ENCODE data around the gene LRCH1. TPM values are rescaled to one million over a fixed set of nuclear protein-coding genes. Genes with fewer than 3 reads are reported as not detected.

The LRCH1 gene
- total RNA-seq, 1 experiment from 2014 or later: 11.8 TPM

DNA sequence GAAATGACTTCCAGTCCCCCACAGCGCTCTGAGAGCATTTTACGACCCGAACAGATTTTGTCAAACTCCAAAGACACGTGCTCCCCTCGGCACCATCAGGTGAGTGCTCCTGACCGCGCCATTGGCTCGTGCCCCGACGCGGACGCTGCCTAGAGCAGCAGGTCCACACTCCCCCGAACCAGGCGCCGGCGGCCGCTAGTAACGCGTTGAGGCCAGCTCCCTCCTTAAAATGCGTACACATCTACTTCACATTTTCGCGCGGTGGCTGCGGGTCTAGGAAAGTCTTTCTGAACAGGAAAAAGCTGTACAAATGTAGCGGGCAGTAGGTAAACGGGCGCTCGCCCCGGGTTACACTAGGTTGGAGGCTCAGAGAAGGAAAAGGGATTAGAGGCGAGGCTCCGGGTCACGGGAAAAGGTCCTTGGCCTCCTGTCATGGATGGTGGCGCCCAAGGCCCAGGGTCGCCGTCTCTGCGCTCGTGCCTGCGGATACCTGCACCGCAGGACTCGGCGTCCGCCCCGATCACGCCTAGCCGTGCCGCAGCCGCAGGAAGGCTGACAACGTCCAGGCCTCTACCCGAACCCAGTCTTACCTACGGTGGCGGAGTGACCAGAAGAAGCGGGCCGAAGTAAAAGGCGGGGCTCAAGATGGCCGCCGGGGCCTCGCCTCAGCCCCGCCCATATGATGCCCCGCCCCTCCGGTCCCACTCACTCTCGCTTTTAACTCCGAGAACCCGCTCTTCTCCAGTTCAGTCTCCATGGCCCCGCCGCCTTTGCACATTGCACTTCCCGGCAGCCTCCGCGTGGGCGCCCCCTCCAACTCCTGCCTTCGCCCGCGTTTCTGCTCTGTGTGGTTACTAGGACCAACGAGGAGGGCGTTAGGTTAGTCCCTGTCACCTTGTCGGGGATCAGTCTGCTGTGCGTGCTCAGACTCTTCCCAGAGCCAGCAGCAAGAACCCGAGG lies 243.8 kb downstream of the LRCH1 start, which contains the start of gene ESD (continued):
- TF ChIP-seq NR1H2 (CRISPR knock-in tag; IDR thresholded peaks at IDR 0.05) (0 out of 2 replicates have a peak, but pooled peaks have one; percentile 16), ZNF396 (CRISPR knock-in tag; IDR thresholded peaks at IDR 0.05; ENCODE audit: borderline replicate concordance) (no peak), ATF1 (CRISPR knock-in tag; IDR thresholded peaks at IDR 0.05) (0 out of 2 replicates have a peak, but pooled peaks have one; percentile 27), RELA (CRISPR knock-in tag; IDR thresholded peaks at IDR 0.05; ENCODE audit: borderline replicate concordance) (peak; percentile 78; the same call in 1 of the 2 replicates), KAT7 (CRISPR knock-in tag; IDR thresholded peaks at IDR 0.05; ENCODE audit: borderline replicate concordance) (0 out of 2 replicates have a peak, but pooled peaks have one; percentile 52), SMAD3 (CRISPR knock-in tag; IDR thresholded peaks at IDR 0.05; ENCODE audit: borderline replicate concordance) (peak; percentile 92), TEAD1 (CRISPR knock-in tag; IDR thresholded peaks at IDR 0.05) (peak; percentile 89), CREM (CRISPR knock-in tag; IDR thresholded peaks at IDR 0.05) (peak; percentile 34; the same call in 1 of the 2 replicates), SMAD4 (CRISPR knock-in tag; IDR thresholded peaks at IDR 0.05) (0 out of 2 replicates have a peak, but pooled peaks have one; percentile 29), NFE2L1 (CRISPR knock-in tag; IDR thresholded peaks at IDR 0.05) (peak; percentile 77; the same call in 1 of the 2 replicates), TEAD4 (CRISPR knock-in tag; IDR thresholded peaks at IDR 0.05) (peak; percentile 32; the same call in 1 of the 2 replicates), HMGA2 (CRISPR knock-in tag; IDR thresholded peaks at IDR 0.05) (0 out of 2 replicates have a peak, but pooled peaks have one; percentile 4), ZNF232 (CRISPR knock-in tag; IDR thresholded peaks at IDR 0.05) (peak; percentile 68; the same call in 1 of the 2 replicates)
- TF ChIP-seq, protein P1, sequence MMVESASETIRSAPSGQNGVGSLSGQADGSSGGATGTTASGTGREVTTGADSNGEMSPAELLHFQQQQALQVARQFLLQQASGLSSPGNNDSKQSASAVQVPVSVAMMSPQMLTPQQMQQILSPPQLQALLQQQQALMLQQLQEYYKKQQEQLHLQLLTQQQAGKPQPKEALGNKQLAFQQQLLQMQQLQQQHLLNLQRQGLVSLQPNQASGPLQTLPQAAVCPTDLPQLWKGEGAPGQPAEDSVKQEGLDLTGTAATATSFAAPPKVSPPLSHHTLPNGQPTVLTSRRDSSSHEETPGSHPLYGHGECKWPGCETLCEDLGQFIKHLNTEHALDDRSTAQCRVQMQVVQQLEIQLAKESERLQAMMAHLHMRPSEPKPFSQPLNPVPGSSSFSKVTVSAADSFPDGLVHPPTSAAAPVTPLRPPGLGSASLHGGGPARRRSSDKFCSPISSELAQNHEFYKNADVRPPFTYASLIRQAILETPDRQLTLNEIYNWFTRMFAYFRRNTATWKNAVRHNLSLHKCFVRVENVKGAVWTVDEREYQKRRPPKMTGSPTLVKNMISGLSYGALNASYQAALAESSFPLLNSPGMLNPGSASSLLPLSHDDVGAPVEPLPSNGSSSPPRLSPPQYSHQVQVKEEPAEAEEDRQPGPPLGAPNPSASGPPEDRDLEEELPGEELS (CRISPR knock-in tag; IDR thresholded peaks at IDR 0.05): peak; percentile 76
- TF ChIP-seq, protein P2, sequence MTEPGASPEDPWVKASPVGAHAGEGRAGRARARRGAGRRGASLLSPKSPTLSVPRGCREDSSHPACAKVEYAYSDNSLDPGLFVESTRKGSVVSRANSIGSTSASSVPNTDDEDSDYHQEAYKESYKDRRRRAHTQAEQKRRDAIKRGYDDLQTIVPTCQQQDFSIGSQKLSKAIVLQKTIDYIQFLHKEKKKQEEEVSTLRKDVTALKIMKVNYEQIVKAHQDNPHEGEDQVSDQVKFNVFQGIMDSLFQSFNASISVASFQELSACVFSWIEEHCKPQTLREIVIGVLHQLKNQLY (CRISPR knock-in tag; IDR thresholded peaks at IDR 0.05): no peak
- TF ChIP-seq, protein P3, sequence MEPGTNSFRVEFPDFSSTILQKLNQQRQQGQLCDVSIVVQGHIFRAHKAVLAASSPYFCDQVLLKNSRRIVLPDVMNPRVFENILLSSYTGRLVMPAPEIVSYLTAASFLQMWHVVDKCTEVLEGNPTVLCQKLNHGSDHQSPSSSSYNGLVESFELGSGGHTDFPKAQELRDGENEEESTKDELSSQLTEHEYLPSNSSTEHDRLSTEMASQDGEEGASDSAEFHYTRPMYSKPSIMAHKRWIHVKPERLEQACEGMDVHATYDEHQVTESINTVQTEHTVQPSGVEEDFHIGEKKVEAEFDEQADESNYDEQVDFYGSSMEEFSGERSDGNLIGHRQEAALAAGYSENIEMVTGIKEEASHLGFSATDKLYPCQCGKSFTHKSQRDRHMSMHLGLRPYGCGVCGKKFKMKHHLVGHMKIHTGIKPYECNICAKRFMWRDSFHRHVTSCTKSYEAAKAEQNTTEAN (CRISPR knock-in tag; IDR thresholded peaks at IDR 0.05): 0 out of 2 replicates have a peak, but pooled peaks have one; percentile 49
- TF ChIP-seq, protein P4, sequence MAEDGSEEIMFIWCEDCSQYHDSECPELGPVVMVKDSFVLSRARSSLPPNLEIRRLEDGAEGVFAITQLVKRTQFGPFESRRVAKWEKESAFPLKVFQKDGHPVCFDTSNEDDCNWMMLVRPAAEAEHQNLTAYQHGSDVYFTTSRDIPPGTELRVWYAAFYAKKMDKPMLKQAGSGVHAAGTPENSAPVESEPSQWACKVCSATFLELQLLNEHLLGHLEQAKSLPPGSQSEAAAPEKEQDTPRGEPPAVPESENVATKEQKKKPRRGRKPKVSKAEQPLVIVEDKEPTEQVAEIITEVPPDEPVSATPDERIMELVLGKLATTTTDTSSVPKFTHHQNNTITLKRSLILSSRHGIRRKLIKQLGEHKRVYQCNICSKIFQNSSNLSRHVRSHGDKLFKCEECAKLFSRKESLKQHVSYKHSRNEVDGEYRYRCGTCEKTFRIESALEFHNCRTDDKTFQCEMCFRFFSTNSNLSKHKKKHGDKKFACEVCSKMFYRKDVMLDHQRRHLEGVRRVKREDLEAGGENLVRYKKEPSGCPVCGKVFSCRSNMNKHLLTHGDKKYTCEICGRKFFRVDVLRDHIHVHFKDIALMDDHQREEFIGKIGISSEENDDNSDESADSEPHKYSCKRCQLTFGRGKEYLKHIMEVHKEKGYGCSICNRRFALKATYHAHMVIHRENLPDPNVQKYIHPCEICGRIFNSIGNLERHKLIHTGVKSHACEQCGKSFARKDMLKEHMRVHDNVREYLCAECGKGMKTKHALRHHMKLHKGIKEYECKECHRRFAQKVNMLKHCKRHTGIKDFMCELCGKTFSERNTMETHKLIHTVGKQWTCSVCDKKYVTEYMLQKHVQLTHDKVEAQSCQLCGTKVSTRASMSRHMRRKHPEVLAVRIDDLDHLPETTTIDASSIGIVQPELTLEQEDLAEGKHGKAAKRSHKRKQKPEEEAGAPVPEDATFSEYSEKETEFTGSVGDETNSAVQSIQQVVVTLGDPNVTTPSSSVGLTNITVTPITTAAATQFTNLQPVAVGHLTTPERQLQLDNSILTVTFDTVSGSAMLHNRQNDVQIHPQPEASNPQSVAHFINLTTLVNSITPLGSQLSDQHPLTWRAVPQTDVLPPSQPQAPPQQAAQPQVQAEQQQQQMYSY (CRISPR knock-in tag; IDR thresholded peaks at IDR 0.05): 0 out of 2 replicates have a peak, but pooled peaks have one; percentile 23
- TF ChIP-seq, protein P5, sequence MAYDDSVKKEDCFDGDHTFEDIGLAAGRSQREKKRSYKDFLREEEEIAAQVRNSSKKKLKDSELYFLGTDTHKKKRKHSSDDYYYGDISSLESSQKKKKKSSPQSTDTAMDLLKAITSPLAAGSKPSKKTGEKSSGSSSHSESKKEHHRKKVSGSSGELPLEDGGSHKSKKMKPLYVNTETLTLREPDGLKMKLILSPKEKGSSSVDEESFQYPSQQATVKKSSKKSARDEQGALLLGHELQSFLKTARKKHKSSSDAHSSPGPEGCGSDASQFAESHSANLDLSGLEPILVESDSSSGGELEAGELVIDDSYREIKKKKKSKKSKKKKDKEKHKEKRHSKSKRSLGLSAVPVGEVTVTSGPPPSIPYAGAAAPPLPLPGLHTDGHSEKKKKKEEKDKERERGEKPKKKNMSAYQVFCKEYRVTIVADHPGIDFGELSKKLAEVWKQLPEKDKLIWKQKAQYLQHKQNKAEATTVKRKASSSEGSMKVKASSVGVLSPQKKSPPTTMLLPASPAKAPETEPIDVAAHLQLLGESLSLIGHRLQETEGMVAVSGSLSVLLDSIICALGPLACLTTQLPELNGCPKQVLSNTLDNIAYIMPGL (CRISPR knock-in tag; IDR thresholded peaks at IDR 0.05): 0 out of 2 replicates have a peak, but pooled peaks have one; percentile 32
- TF ChIP-seq, protein P6, sequence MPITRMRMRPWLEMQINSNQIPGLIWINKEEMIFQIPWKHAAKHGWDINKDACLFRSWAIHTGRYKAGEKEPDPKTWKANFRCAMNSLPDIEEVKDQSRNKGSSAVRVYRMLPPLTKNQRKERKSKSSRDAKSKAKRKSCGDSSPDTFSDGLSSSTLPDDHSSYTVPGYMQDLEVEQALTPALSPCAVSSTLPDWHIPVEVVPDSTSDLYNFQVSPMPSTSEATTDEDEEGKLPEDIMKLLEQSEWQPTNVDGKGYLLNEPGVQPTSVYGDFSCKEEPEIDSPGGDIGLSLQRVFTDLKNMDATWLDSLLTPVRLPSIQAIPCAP (CRISPR knock-in tag; IDR thresholded peaks at IDR 0.05): 0 out of 2 replicates have a peak, but pooled peaks have one; percentile 75
- TF ChIP-seq, protein P7, sequence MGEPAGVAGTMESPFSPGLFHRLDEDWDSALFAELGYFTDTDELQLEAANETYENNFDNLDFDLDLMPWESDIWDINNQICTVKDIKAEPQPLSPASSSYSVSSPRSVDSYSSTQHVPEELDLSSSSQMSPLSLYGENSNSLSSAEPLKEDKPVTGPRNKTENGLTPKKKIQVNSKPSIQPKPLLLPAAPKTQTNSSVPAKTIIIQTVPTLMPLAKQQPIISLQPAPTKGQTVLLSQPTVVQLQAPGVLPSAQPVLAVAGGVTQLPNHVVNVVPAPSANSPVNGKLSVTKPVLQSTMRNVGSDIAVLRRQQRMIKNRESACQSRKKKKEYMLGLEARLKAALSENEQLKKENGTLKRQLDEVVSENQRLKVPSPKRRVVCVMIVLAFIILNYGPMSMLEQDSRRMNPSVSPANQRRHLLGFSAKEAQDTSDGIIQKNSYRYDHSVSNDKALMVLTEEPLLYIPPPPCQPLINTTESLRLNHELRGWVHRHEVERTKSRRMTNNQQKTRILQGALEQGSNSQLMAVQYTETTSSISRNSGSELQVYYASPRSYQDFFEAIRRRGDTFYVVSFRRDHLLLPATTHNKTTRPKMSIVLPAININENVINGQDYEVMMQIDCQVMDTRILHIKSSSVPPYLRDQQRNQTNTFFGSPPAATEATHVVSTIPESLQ (CRISPR knock-in tag; IDR thresholded peaks at IDR 0.05): no peak
- TF ChIP-seq, protein P8, sequence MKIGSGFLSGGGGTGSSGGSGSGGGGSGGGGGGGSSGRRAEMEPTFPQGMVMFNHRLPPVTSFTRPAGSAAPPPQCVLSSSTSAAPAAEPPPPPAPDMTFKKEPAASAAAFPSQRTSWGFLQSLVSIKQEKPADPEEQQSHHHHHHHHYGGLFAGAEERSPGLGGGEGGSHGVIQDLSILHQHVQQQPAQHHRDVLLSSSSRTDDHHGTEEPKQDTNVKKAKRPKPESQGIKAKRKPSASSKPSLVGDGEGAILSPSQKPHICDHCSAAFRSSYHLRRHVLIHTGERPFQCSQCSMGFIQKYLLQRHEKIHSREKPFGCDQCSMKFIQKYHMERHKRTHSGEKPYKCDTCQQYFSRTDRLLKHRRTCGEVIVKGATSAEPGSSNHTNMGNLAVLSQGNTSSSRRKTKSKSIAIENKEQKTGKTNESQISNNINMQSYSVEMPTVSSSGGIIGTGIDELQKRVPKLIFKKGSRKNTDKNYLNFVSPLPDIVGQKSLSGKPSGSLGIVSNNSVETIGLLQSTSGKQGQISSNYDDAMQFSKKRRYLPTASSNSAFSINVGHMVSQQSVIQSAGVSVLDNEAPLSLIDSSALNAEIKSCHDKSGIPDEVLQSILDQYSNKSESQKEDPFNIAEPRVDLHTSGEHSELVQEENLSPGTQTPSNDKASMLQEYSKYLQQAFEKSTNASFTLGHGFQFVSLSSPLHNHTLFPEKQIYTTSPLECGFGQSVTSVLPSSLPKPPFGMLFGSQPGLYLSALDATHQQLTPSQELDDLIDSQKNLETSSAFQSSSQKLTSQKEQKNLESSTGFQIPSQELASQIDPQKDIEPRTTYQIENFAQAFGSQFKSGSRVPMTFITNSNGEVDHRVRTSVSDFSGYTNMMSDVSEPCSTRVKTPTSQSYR (CRISPR knock-in tag; IDR thresholded peaks at IDR 0.05): peak; percentile 70
